Endothelial cell of umbilical vein (primary cell): ENCODE results near the gene STPG4. TPM values are rescaled to one million over a fixed set of nuclear protein-coding genes. Genes with fewer than 3 reads are reported as not detected.

Experiments used
- BruUV-seq: library from RNA; stranded (reverse); fragments of 400-500 nt; replicated peaks from 2 replicates; lab custom pipeline; 2021; lab: Mats Ljungman, UMichigan
- CTCF ChIA-PET: fragments of 300-600, 350-600 bp; sonication (Branson Sonifier 250); formaldehyde crosslinking; loops from one replicate; lab custom pipeline; 2021; ENCODE audit warnings: antibody characterized with exemption, inconsistent platforms; lab: Charles Lee
- POLR2A ChIA-PET: fragments of 300-600, 350-600 bp; sonication (Branson Sonifier 250); formaldehyde crosslinking; loops from one replicate; lab custom pipeline; 2021; ENCODE audit warnings: antibody characterized with exemption, inconsistent platforms; lab: Charles Lee
- DNase-seq: peaks from one replicate; pipeline ENCODE4 v3.0.0-alpha.2; 2011; ENCODE audit warnings: low read depth, low spot score
- FAIRE-seq: peaks from 2 replicates; lab custom pipeline; 2011; peaks lifted over from hg19 to GRCh38; lab: Jason Lieb, UNC
- H2AFZ ChIP-seq: 2 replicates; pipeline ENCODE4 v1.6.0; 2012; ENCODE audit warnings: low read depth, low read length, control low read depth, inconsistent platforms
- H3K27ac ChIP-seq: 2 replicates; pipeline ENCODE4 v1.5.1; 2011; ENCODE audit warnings: low read depth, mild to moderate bottlenecking, control low read depth, low read length, moderate library complexity; ENCODE audit not compliant: insufficient read depth
- H3K27me3 ChIP-seq, 2 experiments: 2 replicates each; pipeline versions ENCODE4 v1.6.0 to v1.6.1; 2011; ENCODE audit warnings: low read length in 2 of 2, mixed read lengths in 1 of 2; ENCODE audit not compliant: control insufficient read depth in 2 of 2, insufficient read depth in 2 of 2
- H3K36me3 ChIP-seq, 2 experiments: 2 replicates in 1 of 2; 3 replicates in 1 of 2; pipeline ENCODE4 v1.5.1; 2011; ENCODE audit warnings: low read length in 2 of 2, mild to moderate bottlenecking in 1 of 2, moderate library complexity in 1 of 2; ENCODE audit not compliant: control insufficient read depth in 2 of 2, insufficient read depth in 2 of 2; ENCODE audit errors: extremely low read depth in 1 of 2
- H3K4me1 ChIP-seq: 3 replicates; pipeline ENCODE4 v1.5.1; 2011; ENCODE audit warnings: mild to moderate bottlenecking, low read length; ENCODE audit not compliant: control insufficient read depth, insufficient read depth; ENCODE audit errors: extremely low read depth
- H3K4me2 ChIP-seq: 2 replicates; pipeline ENCODE4 v1.6.1; 2011; ENCODE audit warnings: low read length, control low read depth, mixed read lengths; ENCODE audit not compliant: insufficient read depth
- H3K4me3 ChIP-seq, 3 experiments: fragments of 200-600 bp in 1 of 3; sonication (generic), shearing (Covaris generic) in 1 of 3; replicated peaks in 1 of 3; 2 replicates each; pipeline ENCODE4 v1.5.1; 2011 to 2016; ENCODE audit warnings: control low read depth in 3 of 3, low read length in 3 of 3, mild to moderate bottlenecking in 2 of 3, inconsistent platforms in 1 of 3, low read depth in 1 of 3, moderate library complexity in 1 of 3; ENCODE audit not compliant: insufficient read depth in 1 of 3
- H3K79me2 ChIP-seq: 2 replicates; pipeline ENCODE4 v1.6.0; 2012; ENCODE audit warnings: low read length, inconsistent platforms; ENCODE audit not compliant: control insufficient read depth, insufficient read depth
- H3K9ac ChIP-seq: replicated peaks from 2 replicates; pipeline ENCODE3; 2011; ENCODE audit warnings: low read length, control low read depth; ENCODE audit not compliant: insufficient read depth; ENCODE audit errors: extremely low read depth
- H3K9me1 ChIP-seq: replicated peaks from 3 replicates; pipeline ENCODE4 v1.6.0; 2011; ENCODE audit warnings: mild to moderate bottlenecking, low read length; ENCODE audit not compliant: control insufficient read depth, insufficient read depth; ENCODE audit errors: extremely low read depth
- H3K9me3 ChIP-seq: replicated peaks from 2 replicates; pipeline ENCODE4 v1.5.1; 2012; ENCODE audit warnings: low read length, inconsistent platforms; ENCODE audit not compliant: control insufficient read depth, insufficient read depth
- H4K20me1 ChIP-seq: replicated peaks from 2 replicates; pipeline ENCODE3; 2011; ENCODE audit warnings: mild to moderate bottlenecking, low read length; ENCODE audit not compliant: control insufficient read depth, insufficient read depth; ENCODE audit errors: extremely low read depth
- CTCF ChIP-seq, 2 donors: IDR thresholded peaks; 1 replicate in 1 of 2; 2 replicates in 1 of 2; pipeline ENCODE4 v1.5.1; 2011; ENCODE audit warnings: low read length in 2 of 2, mild to moderate bottlenecking in 2 of 2, moderate library complexity in 2 of 2, control low read depth in 1 of 2, inconsistent platforms in 1 of 2, low read depth in 1 of 2; ENCODE audit not compliant: insufficient read depth in 1 of 2; ENCODE audit errors: extremely low read depth in 1 of 2
- FOS ChIP-seq: IDR thresholded peaks from 2 replicates; pipeline ENCODE4 v1.6.1; 2011; ENCODE audit warnings: mild to moderate bottlenecking, low read length, moderate library complexity, borderline replicate concordance; ENCODE audit not compliant: insufficient read depth
- GATA2 ChIP-seq: IDR thresholded peaks from 2 replicates; pipeline ENCODE4 v1.7.0; 2011; ENCODE audit warnings: low read depth, mild to moderate bottlenecking, moderate library complexity, mixed read lengths, low read length; ENCODE audit not compliant: insufficient read length, insufficient read depth
- MAX ChIP-seq: IDR thresholded peaks from 2 replicates; pipeline ENCODE4 v1.6.1; 2011; ENCODE audit not compliant: insufficient read depth, insufficient read length
- MYC ChIP-seq: IDR thresholded peaks from one replicate; pipeline ENCODE4 v1.6.1; 2011; ENCODE audit warnings: mild to moderate bottlenecking, low read depth, low read length
- POLR2A ChIP-seq: IDR thresholded peaks from 2 replicates; pipeline ENCODE4 v1.6.1; 2012; ENCODE audit warnings: low read depth, mild to moderate bottlenecking, control low read depth, low read length
- POLR2AphosphoS5 ChIP-seq: IDR thresholded peaks from 2 replicates; pipeline ENCODE4 v1.6.1; 2012; ENCODE audit warnings: low read depth, mild to moderate bottlenecking, control low read depth, low read length, moderate library complexity; ENCODE audit not compliant: insufficient read depth
- dilution Hi-C: fragments of 300-500 bp; cut with MboI; formaldehyde crosslinking; loops from one replicate; pipeline ENCODE4 v1.15.0; 2019; ENCODE audit warnings: low sequenced_read_pairs; ENCODE audit not compliant: extremely low pct_ligation_motif_present
- intact Hi-C: fragments of 100-400 bp; cut with micrococcal nuclease; formaldehyde crosslinking; loops from one replicate; pipeline ENCODE4 v1.10.0; 2022
- polyA plus RNA-seq, 4 experiments: library from polyadenylated mRNA; depleted of rRNA in 3 of 4; stranded (reverse) in 3 of 4; unstranded in 1 of 4; fragments of >200 nt; gene quantifications; 2 replicates each; pipeline versions ENCODE4 v1.2.1 to v1.2.3, GENCODE V29; 2011 to 2012; ENCODE audit warnings: missing spikeins in 1 of 4
- total RNA-seq: library from RNA; stranded (reverse); gene quantifications from 2 replicates; pipeline ENCODE4 v1.2.3, GENCODE V29; 2021

The STPG4 gene
- total and polyA plus RNA-seq, 2 donors (not counting 3 experiments of a cell fraction or from before 2014, with no cell fraction given) = 0.53 TPM; not detected in 1

- H3K9me1 ChIP-seq = no peaks in the 10 kb centered on the region
- ChIA-PET POLR2A (interaction anchor here (0.6 kb wide), 1 partner anchor 271 kb away, joined by 7 read pairs; no protein-coding TSS in a partner anchor), CTCF (no interaction called here)
- no peak overlapping the region for H2AFZ ChIP-seq
- dilution Hi-C loops = no loop called here
- H3K27me3 ChIP-seq = no peaks in the 10 kb centered on the region
- no peak overlapping the region for H3K4me3 ChIP-seq
- no peaks in the 10 kb centered on the region for H3K79me2 ChIP-seq
- H3K9ac ChIP-seq = no peak overlapping the region
- peaks cover 0 to 2% of the 10 kb centered on the region in 2 experiments for H3K36me3 ChIP-seq
- intact Hi-C loops = no loop called here
- TF ChIP-seq GATA2 = no peak
- no peak for TF ChIP-seq CTCF (IDR thresholded peaks at IDR 0.05; ENCODE audit: extremely low read depth in 1 of 2, insufficient read depth in 1 of 2, low read depth in 1 of 2, low read length in 2 of 2)
- no peak for TF ChIP-seq MAX
- no peak for TF ChIP-seq MYC
- TF ChIP-seq POLR2AphosphoS5 = no peak
- TF ChIP-seq FOS = no peak
- no peak for TF ChIP-seq POLR2A
- DNase-seq (no peak), FAIRE-seq (no peak)
- no peaks in the 10 kb centered on the region for H3K9me3 ChIP-seq
- no peak overlapping the region for H3K27ac ChIP-seq
- peaks cover 40% of the 10 kb centered on the region for H3K4me1 ChIP-seq
- H4K20me1 ChIP-seq = no peaks in the 10 kb centered on the region
- H3K4me2 ChIP-seq = no peak overlapping the region
- BruUV-seq = no TSS peak
Measured at GRCh38 chr2:47037678-47038077, 117.4 kb downstream of the STPG4 start.

Other genes starting within 250 kb of the STPG4 start
- gene MCFD2, start 239.5 kb downstream of the STPG4 start, total RNA-seq = 138 and 141 TPM in 2 replicates
- 70.7 and 74.8 TPM in 2 replicates for gene MCFD2, start 239.5 kb downstream of the STPG4 start, polyA plus RNA-seq
- 11.9 and 13.6 TPM in 2 replicates for gene TTC7A, start 214.1 kb downstream of the STPG4 start, total RNA-seq
- gene TTC7A, start 214.1 kb downstream of the STPG4 start, polyA plus RNA-seq = 8.0 and 8.2 TPM in 2 replicates
- gene CALM2, start 21.2 kb upstream of the STPG4 start, total RNA-seq = 446 and 501 TPM in 2 replicates
- 209 and 327 TPM in 2 replicates for gene CALM2, start 21.2 kb upstream of the STPG4 start, polyA plus RNA-seq
- gene EPCAM, start 214.0 kb upstream of the STPG4 start, total RNA-seq = 0.18 TPM in 1 of 2 replicates, not detected in the other
- gene EPCAM, start 214.0 kb upstream of the STPG4 start, polyA plus RNA-seq = 0.08 and 0.15 TPM in 2 replicates
- gene MSH2, start 247.8 kb upstream of the STPG4 start, total RNA-seq = 28.0 and 30.5 TPM in 2 replicates
- 6.5 and 9.7 TPM in 2 replicates for gene MSH2, start 247.8 kb upstream of the STPG4 start, polyA plus RNA-seq